Renal cortical epithelial cell (primary cell): Measurements from ENCODE around the gene PDE8A. TPM values are rescaled to one million over a fixed set of nuclear protein-coding genes. Genes with fewer than 3 reads are reported as not detected.
"Not testable (repeated sequence)": the region's sequence is repeated elsewhere in the genome, so short reads cannot be mapped to it uniquely, and the experiment has no call there.

ENCODE experiments used
- DNase-seq: peaks from one replicate; pipeline ENCODE4 v3.0.0-alpha.2; 2011; ENCODE audit warnings: low read depth
- total RNA-seq: library from RNA; depleted of rRNA; stranded (reverse); fragments of >200 nt; gene quantifications from 2 replicates; pipeline ENCODE4 v1.2.3, GENCODE V29; 2014

The PDE8A gene
- total RNA-seq, 1 donor from 2014 or later, result 36.7 TPM

GRCh38 chr15:85010386-85011159 is 28.9 kb downstream of the PDE8A start:
- DNase-seq, result no peak

- DNase-seq, result no peak
Measured at GRCh38 chr15:85011160-85011571, 29.5 kb downstream of the PDE8A start.

GRCh38 chr15:85011724-85012123 is 30.1 kb downstream of the PDE8A start:
- DNase-seq, result not testable (repeated sequence)

GRCh38 chr15:85013785-85014184 is 32.1 kb downstream of the PDE8A start:
- no peak for DNase-seq

DNA sequence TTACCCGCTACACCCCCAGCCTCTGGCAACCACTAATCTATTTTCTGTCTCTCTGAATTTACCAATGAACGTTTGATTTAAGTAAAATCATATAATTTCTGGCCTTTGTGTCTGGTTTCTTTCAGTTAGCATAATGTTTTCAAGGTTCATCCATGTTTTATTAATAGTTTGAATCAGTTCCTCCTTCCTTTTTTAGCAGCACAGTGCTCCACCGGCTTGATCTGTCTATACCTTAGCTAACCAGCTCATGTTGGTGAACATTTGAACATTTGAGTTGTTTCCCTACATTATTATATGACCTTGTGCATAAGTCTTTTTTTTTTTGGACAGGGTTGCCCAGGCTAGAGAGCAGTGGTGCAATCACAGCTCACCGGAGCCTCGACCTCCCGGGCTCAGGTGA is 33.3 kb downstream of the PDE8A start:
- DNase-seq, result no peak

DNA sequence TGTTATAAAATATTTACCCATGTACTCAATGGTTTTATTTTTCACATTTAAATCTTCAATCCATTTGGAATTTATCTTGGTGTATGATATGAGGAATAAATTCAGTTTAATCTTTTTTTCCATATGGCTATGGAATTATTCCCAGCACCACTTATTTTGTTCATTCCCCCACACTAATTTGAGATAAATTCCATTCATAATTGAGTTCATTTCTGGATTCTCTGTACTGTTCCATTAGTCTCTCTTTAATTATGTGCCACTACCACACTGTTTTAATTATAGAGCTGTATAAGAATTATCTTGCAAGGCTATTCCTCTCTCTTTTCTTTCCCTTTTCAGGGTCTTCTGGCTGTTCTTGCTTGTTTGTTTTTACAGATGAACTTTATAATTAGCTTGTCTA is 34.6 kb downstream of the PDE8A start:
- DNase-seq, result no peak

DNA sequence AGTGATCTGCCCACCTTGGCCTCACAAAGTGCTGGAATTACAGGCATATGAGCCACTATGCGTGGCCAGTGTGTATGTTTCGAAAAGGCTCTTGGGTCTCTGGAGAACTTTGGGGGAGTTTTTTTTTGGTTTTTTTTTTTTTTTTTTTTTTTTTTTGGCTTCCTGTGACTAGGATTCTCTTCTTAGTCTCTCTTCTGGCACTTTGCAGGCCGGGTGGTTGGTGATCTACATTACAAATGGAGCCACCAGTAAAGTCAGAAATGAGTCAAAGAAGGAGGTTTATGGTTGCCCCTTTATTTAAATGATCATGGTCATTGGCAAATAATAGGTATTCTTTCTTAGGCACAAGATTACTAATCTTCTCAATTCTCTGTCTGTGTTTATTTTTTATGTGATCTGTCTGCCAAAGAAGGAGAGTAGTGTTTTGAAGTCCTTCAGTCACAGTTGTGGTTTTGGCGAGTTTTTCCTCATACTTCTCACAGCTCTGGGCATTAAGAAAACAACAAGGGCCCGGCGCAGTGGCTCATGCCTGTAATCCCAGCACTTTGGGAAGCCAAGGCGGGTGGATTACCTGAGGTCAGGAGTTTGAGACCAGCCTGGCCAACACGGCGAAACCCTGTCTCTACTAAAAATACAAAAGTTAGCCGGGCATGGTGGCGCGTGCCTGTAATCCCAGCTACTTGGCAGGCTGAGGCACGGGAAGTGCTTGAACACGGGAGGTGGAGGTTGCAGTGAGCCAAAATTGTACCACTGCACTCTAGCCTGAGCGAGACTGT is 38.3 kb downstream of the PDE8A start:
- no peak for DNase-seq

DNA sequence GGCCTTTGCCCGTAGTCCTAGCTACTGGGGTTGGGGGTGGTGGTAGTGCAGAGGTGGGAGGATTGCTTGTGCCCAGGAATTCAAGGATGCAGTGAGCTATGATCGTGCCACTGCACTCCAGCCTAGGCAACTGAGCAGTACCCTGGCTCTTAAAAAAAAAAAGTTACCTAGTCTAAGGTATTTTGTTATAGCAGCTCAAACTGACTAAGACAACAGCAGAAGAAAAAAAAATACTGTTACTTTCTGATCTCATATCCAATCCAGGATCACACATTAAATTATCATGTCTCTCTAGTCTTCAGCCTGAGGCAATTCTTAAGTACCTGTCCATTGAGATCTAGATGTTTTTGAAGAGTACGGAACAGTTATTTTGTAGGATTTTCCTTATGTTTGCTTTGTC is 39.8 kb downstream of the PDE8A start:
- DNase-seq, result no peak

DNA sequence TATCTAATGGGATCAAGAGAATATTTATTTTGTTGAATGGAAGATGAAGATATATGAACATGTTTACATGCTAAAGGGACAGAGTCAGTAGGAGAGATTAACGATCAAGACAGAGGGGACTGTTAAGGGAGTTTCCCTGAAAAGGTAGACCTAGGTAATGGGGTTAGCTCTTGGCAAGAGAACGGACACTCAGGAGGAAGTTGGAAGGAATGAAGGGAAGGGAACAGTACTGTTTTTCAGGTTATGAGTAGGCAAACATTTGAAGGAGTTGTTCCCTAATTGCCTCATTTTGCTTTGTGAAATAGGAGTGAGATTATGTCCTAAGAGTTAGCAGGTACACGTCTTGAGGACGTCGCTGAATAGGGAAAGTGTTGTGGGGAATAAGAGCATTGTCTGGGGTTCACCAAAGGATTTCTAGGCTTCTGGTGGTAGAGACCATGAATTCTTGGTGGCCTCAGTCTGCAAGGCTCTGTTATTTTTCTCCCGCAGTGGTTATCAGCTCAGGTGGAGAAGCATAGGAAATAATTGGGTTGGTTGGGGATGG is 41.3 kb downstream of the PDE8A start:
- DNase-seq, result no peak

GRCh38 chr15:85024003-85024402 is 42.3 kb downstream of the PDE8A start:
- DNase-seq, result no peak

- DNase-seq, result peak; percentile 92
Measured at GRCh38 chr15:85024509-85025336, 43.1 kb downstream of the PDE8A start.

DNA sequence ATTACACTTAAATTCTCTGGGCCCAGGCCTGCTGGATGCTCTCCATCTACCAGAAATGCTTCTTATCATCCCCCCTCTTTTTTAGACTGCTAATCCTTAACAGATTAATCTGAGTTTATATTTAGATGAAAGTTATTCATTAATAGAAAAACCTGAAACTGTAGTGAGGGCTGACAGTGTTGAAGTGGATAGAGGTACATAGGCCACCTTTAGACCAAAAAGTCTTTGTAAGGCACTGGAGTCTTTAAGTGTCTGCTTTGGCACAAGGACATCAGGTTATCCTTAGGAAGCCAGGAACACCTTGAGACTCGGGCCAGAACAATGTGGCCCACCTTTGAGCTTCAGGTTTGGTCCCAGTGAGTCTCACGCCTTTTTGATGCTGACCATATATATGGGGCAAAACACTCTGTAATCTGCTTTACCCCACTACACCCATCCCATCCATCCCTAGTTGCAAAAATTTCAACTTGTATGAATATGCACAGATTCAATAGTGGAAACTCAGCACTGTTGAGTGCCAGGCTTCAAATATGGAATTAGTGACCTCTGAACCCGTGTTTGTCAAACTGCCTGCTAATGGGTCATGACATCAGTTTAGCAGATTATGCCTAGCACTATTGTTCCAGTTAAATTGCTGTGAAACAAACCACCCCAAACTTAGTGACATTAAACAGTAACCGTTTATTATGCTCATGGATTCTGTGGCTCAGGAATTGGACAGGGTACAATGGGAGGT is 44.0 kb downstream of the PDE8A start:
- no peak for DNase-seq

- no peak for DNase-seq
Measured at GRCh38 chr15:85026304-85027032, 44.8 kb downstream of the PDE8A start.

DNA sequence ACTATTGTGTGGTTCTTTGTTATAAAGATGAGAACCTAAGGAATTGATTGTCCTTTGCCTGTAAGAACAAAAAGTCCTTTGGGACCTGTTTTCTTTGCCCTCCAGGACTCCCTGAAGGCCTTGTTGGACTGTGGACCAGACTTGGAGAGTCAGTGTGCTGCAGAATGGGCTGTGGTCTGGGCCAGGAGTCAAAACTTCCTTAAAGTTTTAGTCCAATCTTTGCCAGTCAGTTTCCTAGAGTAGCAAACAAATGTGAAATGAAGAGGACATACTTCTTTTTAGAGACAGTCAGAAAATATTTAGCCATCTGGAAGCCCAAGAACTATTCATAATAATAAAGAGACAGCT is 45.4 kb downstream of the PDE8A start:
- no peak for DNase-seq

DNA sequence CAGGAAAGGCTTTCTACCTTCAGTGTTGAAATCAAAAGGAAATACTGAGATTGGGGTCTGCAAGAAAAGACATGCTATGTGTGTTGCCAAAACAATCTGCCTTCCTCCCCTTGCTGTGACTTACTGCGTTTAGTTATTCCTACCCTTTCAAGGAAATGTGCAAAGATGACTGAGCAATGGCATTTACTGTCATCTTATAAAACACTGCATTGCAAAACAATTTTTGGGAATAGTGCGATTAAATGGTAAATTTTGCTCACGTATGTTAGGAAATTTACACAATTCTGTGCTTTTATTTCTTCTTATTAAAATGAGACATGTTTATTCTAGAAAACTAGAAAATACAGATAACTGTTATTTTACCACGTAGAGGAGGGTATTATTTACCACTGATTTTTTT is 45.8 kb downstream of the PDE8A start:
- DNase-seq, result no peak

DNA sequence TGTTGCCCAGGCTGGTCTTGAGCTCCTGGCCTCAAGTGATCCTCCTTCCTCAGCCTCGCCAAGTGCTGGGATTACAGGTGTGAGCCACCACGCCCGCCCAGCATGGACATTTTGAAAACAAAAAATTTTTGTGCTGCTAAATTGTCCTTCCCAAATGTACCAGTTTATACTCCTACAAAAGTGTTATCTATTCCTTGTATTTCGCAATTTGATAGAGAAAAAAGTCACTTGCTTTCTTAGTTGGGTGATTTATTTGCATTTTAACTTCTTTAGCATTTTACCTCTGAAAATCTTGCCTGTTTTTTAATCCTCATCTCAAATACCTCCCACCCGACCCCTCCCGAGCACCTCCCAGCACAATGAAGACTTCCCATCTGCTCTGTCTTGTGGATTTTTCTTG is 46.8 kb downstream of the PDE8A start:
- no peak for DNase-seq

- no peak for DNase-seq
Measured at GRCh38 chr15:85029221-85029620, 47.6 kb downstream of the PDE8A start.

GRCh38 chr15:85030301-85030929 is 48.8 kb downstream of the PDE8A start:
- peak; percentile 91 for DNase-seq

- no peak for DNase-seq
Measured at GRCh38 chr15:85031086-85031943, 49.7 kb downstream of the PDE8A start.
